Mesenchymal stem cell (in vitro differentiated cells and primary cell): ENCODE results near the gene REL.

Source experiments
- DNase-seq: peaks from one replicate; pipeline ENCODE4 v3.0.0-alpha.2; 2013
- H2AFZ ChIP-seq: one replicate; pipeline ENCODE4 v1.6.1; 2013; ENCODE audit warnings: low read depth, mild to moderate bottlenecking, control low read depth, inconsistent platforms, low read length, moderate library complexity
- H2AK5ac ChIP-seq: 2 replicates; pipeline ENCODE4 v1.6.1; 2013; ENCODE audit warnings: low read length, moderate library complexity, mild to moderate bottlenecking, inconsistent platforms; ENCODE audit not compliant: severe bottlenecking
- H2BK120ac ChIP-seq: one replicate; pipeline ENCODE4 v1.6.1; 2013; ENCODE audit warnings: low read depth, mild to moderate bottlenecking, inconsistent platforms, low read length, moderate library complexity
- H2BK12ac ChIP-seq, 2 experiments: one replicate each; pipeline ENCODE4 v1.6.1; 2013; ENCODE audit warnings: inconsistent platforms in 2 of 2, low read length in 2 of 2, mild to moderate bottlenecking in 2 of 2, moderate library complexity in 2 of 2, control low read depth in 1 of 2
- H2BK15ac ChIP-seq: one replicate; pipeline ENCODE4 v1.6.1; 2013; ENCODE audit warnings: mild to moderate bottlenecking, low read depth, inconsistent platforms; ENCODE audit not compliant: poor library complexity, severe bottlenecking
- H2BK5ac ChIP-seq: 2 replicates; pipeline ENCODE4 v1.6.1; 2013; ENCODE audit warnings: low read depth, mild to moderate bottlenecking, low read length, control low read depth, inconsistent platforms; ENCODE audit not compliant: poor library complexity, severe bottlenecking
- H3K14ac ChIP-seq, 2 experiments: one replicate each; pipeline ENCODE4 v1.6.1; 2013; ENCODE audit warnings: inconsistent platforms in 2 of 2, low read length in 2 of 2, control low read depth in 1 of 2, mild to moderate bottlenecking in 1 of 2, moderate library complexity in 1 of 2
- H3K18ac ChIP-seq, 2 experiments: one replicate each; pipeline ENCODE4 v1.6.1; 2013; ENCODE audit warnings: inconsistent platforms in 2 of 2, low read length in 2 of 2, control low read depth in 1 of 2, low read depth in 1 of 2, mild to moderate bottlenecking in 1 of 2
- H3K23ac ChIP-seq, 2 experiments: one replicate each; pipeline ENCODE4 v1.6.1; 2013; ENCODE audit warnings: inconsistent platforms in 2 of 2, low read length in 2 of 2, mild to moderate bottlenecking in 2 of 2, moderate library complexity in 2 of 2, control low read depth in 1 of 2
- H3K27ac ChIP-seq: 2 replicates; pipeline ENCODE4 v1.5.1; 2013; ENCODE audit warnings: mild to moderate bottlenecking, moderate library complexity, low read length, control low read depth, inconsistent platforms; ENCODE audit not compliant: poor library complexity, severe bottlenecking
- H3K27me3 ChIP-seq, 2 experiments: 2 replicates each; pipeline versions ENCODE4 v1.6.1 to v1.7.0; 2013; ENCODE audit warnings: low read length in 2 of 2, mild to moderate bottlenecking in 2 of 2, moderate library complexity in 2 of 2, control low read depth in 1 of 2, inconsistent platforms in 1 of 2; ENCODE audit not compliant: control insufficient read depth in 1 of 2, insufficient read depth in 1 of 2
- H3K36me3 ChIP-seq, 2 experiments: 2 replicates each; pipeline versions ENCODE4 v1.6.1 to v1.7.0; 2013; ENCODE audit warnings: low read length in 2 of 2, control low read depth in 1 of 2, inconsistent platforms in 1 of 2, low read depth in 1 of 2, mild to moderate bottlenecking in 1 of 2; ENCODE audit not compliant: insufficient read depth in 2 of 2, control insufficient read depth in 1 of 2
- H3K4ac ChIP-seq, 2 experiments: one replicate each; pipeline ENCODE4 v1.6.1; 2013; ENCODE audit warnings: inconsistent platforms in 2 of 2, low read length in 2 of 2, mild to moderate bottlenecking in 2 of 2, moderate library complexity in 2 of 2, control low read depth in 1 of 2, low read depth in 1 of 2
- H3K4me1 ChIP-seq: 2 replicates; pipeline ENCODE4 v1.6.1; 2013; ENCODE audit warnings: low read depth, low read length, control low read depth; ENCODE audit not compliant: control insufficient read depth, insufficient read depth
- H3K4me2 ChIP-seq: 2 replicates; pipeline ENCODE4 v1.6.1; 2013; ENCODE audit warnings: low read length, mild to moderate bottlenecking, inconsistent platforms; ENCODE audit not compliant: poor library complexity, severe bottlenecking
- H3K4me3 ChIP-seq, 2 experiments: 2 replicates each; pipeline versions ENCODE4 v1.5.1 to v1.7.0; 2013; ENCODE audit warnings: low read length in 2 of 2, mild to moderate bottlenecking in 2 of 2, control low read depth in 1 of 2, low read depth in 1 of 2; ENCODE audit not compliant: insufficient read depth in 1 of 2
- H3K79me1 ChIP-seq: replicated peaks from 2 replicates; pipeline ENCODE4 v1.6.1; 2013; ENCODE audit warnings: mild to moderate bottlenecking, control low read depth, low read length, inconsistent platforms; ENCODE audit not compliant: poor library complexity, severe bottlenecking
- H3K9ac ChIP-seq: 2 replicates; pipeline ENCODE4 v1.7.0; 2013; ENCODE audit warnings: mild to moderate bottlenecking, low read length, moderate library complexity
- H3K9me3 ChIP-seq: 2 replicates; pipeline ENCODE4 v1.7.0; 2013; ENCODE audit warnings: mild to moderate bottlenecking, low read length; ENCODE audit not compliant: control insufficient read depth
- H4K8ac ChIP-seq: one replicate; pipeline ENCODE4 v1.6.1; 2013; ENCODE audit warnings: inconsistent platforms, mild to moderate bottlenecking, low read length, moderate library complexity
- H4K91ac ChIP-seq: one replicate; pipeline ENCODE4 v1.6.1; 2013; ENCODE audit warnings: mild to moderate bottlenecking, low read length, inconsistent platforms
- WGBS: methylation state at CpG from one replicate; pipeline ENCODE4 v1.1.7; 2013; ENCODE audit warnings: mixed read lengths; 5-methylcytosine and 5-hydroxymethylcytosine counted together

Gene REL

GRCh38 chr2:60934165-60934722, 52.9 kb downstream of the REL start:
- no peak overlapping the region for H2AK5ac ChIP-seq
- peak; percentile 30 for DNase-seq
- no peak overlapping the region for H4K91ac ChIP-seq
- H3K27ac ChIP-seq, result no peak overlapping the region
- H3K4me1 ChIP-seq, result no peaks in the 10 kb centered on the region
- no peaks in the 10 kb centered on the region for H3K9me3 ChIP-seq
- H3K14ac ChIP-seq, result no peak overlapping the region
- no peak overlapping the region for H2BK5ac ChIP-seq
- H3K27me3 ChIP-seq, result no peaks in the 10 kb centered on the region
- no peak overlapping the region for H2AFZ ChIP-seq
- H3K18ac ChIP-seq, result no peak overlapping the region
- H2BK15ac ChIP-seq, result no peak overlapping the region
- no peak overlapping the region for H3K4ac ChIP-seq
- H3K4me2 ChIP-seq, result no peak overlapping the region
- 100% methylated on average over 2 of the region's 2 CpGs for WGBS
- H2BK12ac ChIP-seq, result no peak overlapping the region
- no peak overlapping the region for H4K8ac ChIP-seq
- no peak overlapping the region for H2BK120ac ChIP-seq
- H3K23ac ChIP-seq, result no peak overlapping the region
- peak overlapping the region; percentile 70 for H3K9ac ChIP-seq
- H3K79me1 ChIP-seq, result no peaks in the 10 kb centered on the region
- peaks cover 4 to 7% of the 10 kb centered on the region in 2 experiments for H3K36me3 ChIP-seq
- no peak overlapping the region for H3K4me3 ChIP-seq

- no peak overlapping the region for H2AFZ ChIP-seq
- H3K14ac ChIP-seq, result no peak overlapping the region
- no peak overlapping the region for H3K18ac ChIP-seq
- H2BK15ac ChIP-seq, result no peak overlapping the region
- no peak overlapping the region for H2BK120ac ChIP-seq
- no peaks in the 10 kb centered on the region for H3K79me1 ChIP-seq
- H3K23ac ChIP-seq, result no peak overlapping the region
- no peaks in the 10 kb centered on the region for H3K4me1 ChIP-seq
- H3K36me3 ChIP-seq, result peaks cover 4 to 7% of the 10 kb centered on the region in 2 experiments
- no peak overlapping the region for H4K8ac ChIP-seq
- no peak overlapping the region for H2BK5ac ChIP-seq
- no peak overlapping the region for H2BK12ac ChIP-seq
- no peak overlapping the region for H4K91ac ChIP-seq
- no peak overlapping the region for H3K9ac ChIP-seq
- H3K4ac ChIP-seq, result no peak overlapping the region
- H3K4me2 ChIP-seq, result no peak overlapping the region
- H3K27me3 ChIP-seq, result no peaks in the 10 kb centered on the region
- no peak overlapping the region for H2AK5ac ChIP-seq
- H3K9me3 ChIP-seq, result no peaks in the 10 kb centered on the region
- H3K27ac ChIP-seq, result no peak overlapping the region
- no peak overlapping the region for H3K4me3 ChIP-seq
- DNase-seq, result no peak
- 99% methylated on average over 5 of the region's 5 CpGs for WGBS
Measured at GRCh38 chr2:60936757-60937156, 55.4 kb downstream of the REL start.

DNA sequence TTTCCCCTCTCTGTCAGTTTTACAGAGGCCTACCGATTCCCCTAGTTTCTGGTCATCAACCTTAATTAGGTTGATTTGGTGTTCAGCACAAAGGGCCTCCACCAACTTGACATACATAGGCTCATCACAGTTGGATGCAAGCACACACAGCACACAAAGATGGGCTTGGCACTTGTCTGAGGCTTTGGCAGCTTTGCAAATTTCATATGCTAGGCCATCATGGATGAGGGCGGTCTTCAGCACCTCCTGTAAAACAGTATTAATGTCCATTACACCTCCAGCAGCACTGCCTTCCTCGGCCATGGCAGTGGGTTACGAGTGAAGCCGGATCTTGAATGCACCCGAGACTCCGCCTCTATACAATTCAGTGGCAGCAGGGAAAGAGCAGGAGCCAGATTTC, 56.9 kb downstream of the REL start:
- no peaks in the 10 kb centered on the region for H3K79me1 ChIP-seq
- no peaks in the 10 kb centered on the region for H3K27me3 ChIP-seq
- H3K4me1 ChIP-seq, result no peaks in the 10 kb centered on the region
- no peak overlapping the region for H3K27ac ChIP-seq
- H2AK5ac ChIP-seq, result no peak overlapping the region
- H2AFZ ChIP-seq, result no peak overlapping the region
- no peak overlapping the region for H3K4ac ChIP-seq
- H3K4me2 ChIP-seq, result no peak overlapping the region
- DNase-seq, result no peak
- H2BK120ac ChIP-seq, result no peak overlapping the region
- no peak overlapping the region for H3K18ac ChIP-seq
- whole genome bisulfite sequencing, result 97% methylated on average over 7 of the region's 7 CpGs
- no peak overlapping the region for H4K8ac ChIP-seq
- no peak overlapping the region for H2BK12ac ChIP-seq
- no peak overlapping the region for H3K9ac ChIP-seq
- no peak overlapping the region for H3K23ac ChIP-seq
- no peak overlapping the region for H3K14ac ChIP-seq
- H2BK15ac ChIP-seq, result no peak overlapping the region
- H3K9me3 ChIP-seq, result no peaks in the 10 kb centered on the region
- no peak overlapping the region for H4K91ac ChIP-seq
- H3K36me3 ChIP-seq, result peaks cover 4 to 7% of the 10 kb centered on the region in 2 experiments
- no peak overlapping the region for H2BK5ac ChIP-seq
- no peak overlapping the region for H3K4me3 ChIP-seq

DNA sequence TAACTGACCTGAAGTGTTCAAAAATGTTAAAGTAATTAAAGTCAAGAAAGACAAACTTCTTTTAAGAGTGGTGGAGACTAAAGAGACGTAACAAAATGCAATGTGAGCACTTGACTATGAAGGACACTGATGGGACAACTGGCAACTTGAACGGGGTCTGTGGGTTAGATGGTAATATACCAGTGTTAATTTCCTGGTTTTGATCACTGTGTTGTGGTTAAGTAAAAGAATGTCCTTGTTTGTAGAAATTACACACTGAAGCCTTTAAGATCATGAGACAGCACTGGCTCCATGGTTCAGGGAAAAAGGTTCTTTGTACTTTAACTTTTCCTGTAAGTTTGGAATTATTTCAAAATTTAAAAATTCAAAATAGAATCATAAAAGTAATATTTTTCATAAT, 58.2 kb downstream of the REL start:
- H4K91ac ChIP-seq, result no peak overlapping the region
- 86% methylated on average over 2 of the region's 2 CpGs for WGBS
- no peak overlapping the region for H3K18ac ChIP-seq
- H3K27me3 ChIP-seq, result no peaks in the 10 kb centered on the region
- H3K9me3 ChIP-seq, result no peaks in the 10 kb centered on the region
- H4K8ac ChIP-seq, result no peak overlapping the region
- H3K4me1 ChIP-seq, result no peaks in the 10 kb centered on the region
- no peak overlapping the region for H2BK5ac ChIP-seq
- no peak overlapping the region for H2BK12ac ChIP-seq
- H3K27ac ChIP-seq, result no peak overlapping the region
- no peak overlapping the region for H3K23ac ChIP-seq
- no peak overlapping the region for H2BK120ac ChIP-seq
- no peaks in the 10 kb centered on the region for H3K79me1 ChIP-seq
- H3K36me3 ChIP-seq, result peaks cover 4 to 7% of the 10 kb centered on the region in 2 experiments
- no peak overlapping the region for H3K4me3 ChIP-seq
- H2AFZ ChIP-seq, result no peak overlapping the region
- no peak overlapping the region for H2AK5ac ChIP-seq
- no peak overlapping the region for H2BK15ac ChIP-seq
- H3K4me2 ChIP-seq, result no peak overlapping the region
- DNase-seq, result no peak
- no peak overlapping the region for H3K4ac ChIP-seq
- H3K14ac ChIP-seq, result no peak overlapping the region
- H3K9ac ChIP-seq, result no peak overlapping the region
